ENCODE measurements around the gene CUX1.

GRCh38 chr7:102152672-102153598 is 335.5 kb downstream of the CUX1 start:
- TF ChIP-seq, protein P1, sequence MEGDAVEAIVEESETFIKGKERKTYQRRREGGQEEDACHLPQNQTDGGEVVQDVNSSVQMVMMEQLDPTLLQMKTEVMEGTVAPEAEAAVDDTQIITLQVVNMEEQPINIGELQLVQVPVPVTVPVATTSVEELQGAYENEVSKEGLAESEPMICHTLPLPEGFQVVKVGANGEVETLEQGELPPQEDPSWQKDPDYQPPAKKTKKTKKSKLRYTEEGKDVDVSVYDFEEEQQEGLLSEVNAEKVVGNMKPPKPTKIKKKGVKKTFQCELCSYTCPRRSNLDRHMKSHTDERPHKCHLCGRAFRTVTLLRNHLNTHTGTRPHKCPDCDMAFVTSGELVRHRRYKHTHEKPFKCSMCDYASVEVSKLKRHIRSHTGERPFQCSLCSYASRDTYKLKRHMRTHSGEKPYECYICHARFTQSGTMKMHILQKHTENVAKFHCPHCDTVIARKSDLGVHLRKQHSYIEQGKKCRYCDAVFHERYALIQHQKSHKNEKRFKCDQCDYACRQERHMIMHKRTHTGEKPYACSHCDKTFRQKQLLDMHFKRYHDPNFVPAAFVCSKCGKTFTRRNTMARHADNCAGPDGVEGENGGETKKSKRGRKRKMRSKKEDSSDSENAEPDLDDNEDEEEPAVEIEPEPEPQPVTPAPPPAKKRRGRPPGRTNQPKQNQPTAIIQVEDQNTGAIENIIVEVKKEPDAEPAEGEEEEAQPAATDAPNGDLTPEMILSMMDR (IDR thresholded peaks at IDR 0.05) = no peak
- TF ChIP-seq EP300 (IDR thresholded peaks at IDR 0.05) = no peak
- TF ChIP-seq POLR2A (IDR thresholded peaks at IDR 0.05) = no peak

Data from ovary (tissue), 3 donors.